H54 (cell line): Measurements from ENCODE around the gene BCL2L15.
A peak's percentile ranks its signal among the peaks of the same experiment; 100 is the strongest.
"Not testable (repeated sequence)": the region's sequence is repeated elsewhere in the genome, so short reads cannot be mapped to it uniquely, and the experiment has no call there.

Source experiments
- DNase-seq: peaks from one replicate; pipeline ENCODE4 v3.0.0; 2011; ENCODE audit warnings: low spot score, mixed read lengths; ENCODE audit not compliant: insufficient read length
- FAIRE-seq: peaks from 3 replicates; lab custom pipeline; 2011; peaks lifted over from hg19 to GRCh38; lab: Jason Lieb, UNC
- POLR2A ChIP-seq: IDR thresholded peaks from 2 replicates; pipeline ENCODE4 v1.6.1; 2011; ENCODE audit warnings: low read depth, mild to moderate bottlenecking, low read length

Gene BCL2L15

GRCh38 chr1:113868387-113869083, 18.8 kb downstream of the BCL2L15 start:
- peak; percentile 23 for FAIRE-seq
- no peak for DNase-seq
- TF ChIP-seq POLR2A, result no peak

GRCh38 chr1:113861641-113862040, 25.7 kb downstream of the BCL2L15 start:
- TF ChIP-seq POLR2A, result no peak
- FAIRE-seq (no peak), DNase-seq (no peak)

DNA sequence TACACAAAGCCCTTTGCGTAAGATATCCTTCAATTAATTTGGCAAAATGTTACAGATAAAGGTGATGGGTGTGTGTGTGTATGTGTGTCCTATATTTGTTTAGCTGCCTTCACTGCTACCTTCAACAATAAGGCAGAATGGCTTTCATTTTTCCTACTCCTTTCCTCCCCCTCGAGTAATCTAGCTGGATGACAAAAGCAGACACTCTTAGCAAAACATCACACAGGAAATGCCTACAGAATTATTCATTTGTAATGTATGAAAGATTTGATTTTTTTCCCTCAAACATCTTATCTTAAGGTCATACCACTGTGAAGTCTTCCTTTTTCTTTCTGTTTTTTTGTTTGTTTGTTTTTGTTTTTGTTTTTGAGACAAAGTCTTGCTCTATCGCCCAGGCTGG, 26.5 kb downstream of the BCL2L15 start:
- FAIRE-seq (peak; percentile 93), DNase-seq (peak; percentile 12)
- TF ChIP-seq POLR2A, result no peak

DNA sequence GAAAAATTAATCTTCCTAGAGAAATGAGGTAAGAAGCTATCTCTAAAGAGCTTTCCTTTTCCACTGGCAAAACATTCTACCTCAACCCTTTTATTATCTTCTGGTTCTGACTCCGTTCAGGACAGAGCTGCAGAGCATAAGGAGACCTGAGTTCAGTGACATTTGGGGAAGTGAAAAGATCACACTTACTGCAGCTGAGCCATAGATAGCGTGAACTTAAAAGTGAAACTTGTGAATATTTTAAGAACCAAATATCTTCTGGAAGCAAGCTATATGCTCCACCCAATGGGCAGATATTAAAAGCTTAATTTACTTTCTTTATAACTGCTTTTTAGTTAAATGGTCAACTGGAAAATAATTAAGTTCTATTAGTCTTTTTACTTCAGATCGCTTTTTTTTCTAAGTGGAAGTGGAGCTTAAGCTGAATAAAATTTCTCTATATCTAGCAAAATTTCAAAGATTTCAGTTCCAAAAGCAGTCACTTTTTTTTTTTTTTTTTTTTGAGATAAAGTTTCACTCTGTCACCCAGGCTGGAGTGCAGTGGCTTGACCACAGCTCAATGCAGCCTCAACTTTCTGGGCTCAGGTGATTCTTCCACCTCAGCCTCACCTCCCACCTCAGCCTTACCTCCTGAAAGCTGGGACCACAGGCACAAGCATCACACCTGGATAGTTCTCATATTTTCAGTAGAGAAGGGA, 27.8 kb downstream of the BCL2L15 start:
- no peak for TF ChIP-seq POLR2A
- DNase-seq (no peak), FAIRE-seq (no peak)

DNA sequence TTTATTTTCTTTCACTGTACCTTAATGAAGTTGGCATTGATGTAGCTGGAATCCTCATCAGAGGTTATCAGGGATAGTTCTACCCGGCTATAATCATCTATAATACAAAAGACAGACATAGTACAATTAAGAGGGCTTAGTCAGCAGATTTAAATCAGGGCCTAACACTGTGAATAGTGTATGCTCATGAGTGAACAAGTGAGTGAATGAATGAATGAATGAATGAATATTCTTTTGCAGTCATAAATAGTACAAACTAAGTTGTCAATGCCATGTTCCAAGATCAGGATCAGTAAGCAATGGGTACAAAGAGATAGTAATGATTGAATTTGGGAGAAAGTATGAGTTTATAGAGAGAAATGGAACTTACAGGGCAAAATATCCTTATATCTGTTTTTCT, 28.4 kb downstream of the BCL2L15 start:
- TF ChIP-seq POLR2A, result no peak
- no peak for FAIRE-seq
- no peak for DNase-seq

DNA sequence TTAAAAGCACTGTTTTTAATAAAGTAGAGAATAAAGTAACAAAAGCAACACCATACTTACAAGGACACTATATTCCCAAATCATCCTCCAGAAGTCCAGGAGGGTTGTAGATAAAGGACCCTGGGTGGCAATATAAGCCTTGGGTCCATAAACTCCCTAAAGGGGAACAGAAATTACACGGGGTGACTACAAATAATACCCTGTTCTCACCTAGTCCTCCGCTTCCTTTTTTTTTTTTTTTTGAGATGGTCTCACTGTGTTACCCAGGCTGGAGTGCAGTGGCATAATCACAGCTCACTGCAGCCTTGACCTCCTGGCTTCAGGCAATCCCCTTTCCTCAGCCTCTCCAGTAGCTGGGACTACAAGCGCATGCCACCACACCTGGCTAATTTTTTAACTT, 29.0 kb downstream of the BCL2L15 start:
- DNase-seq (no peak), FAIRE-seq (no peak)
- TF ChIP-seq POLR2A, result no peak

DNA sequence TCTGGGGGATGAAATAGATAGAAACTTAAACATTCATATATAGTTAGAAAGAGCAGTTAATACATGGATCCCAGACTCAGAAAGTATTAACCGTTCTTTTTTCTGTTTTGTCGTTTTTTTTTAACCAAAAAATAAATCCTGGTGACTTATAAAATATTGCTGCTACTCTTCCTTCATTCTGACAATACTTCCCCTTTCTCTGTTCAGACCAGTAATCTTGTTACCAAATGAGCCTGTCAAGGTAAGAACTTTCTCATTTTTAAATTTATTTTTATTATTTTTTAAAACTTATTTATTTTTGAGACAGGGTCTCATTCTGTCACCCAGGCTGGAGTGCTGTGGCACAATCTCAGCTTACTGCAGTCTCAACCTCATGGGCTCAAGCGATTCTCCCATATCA, 29.6 kb downstream of the BCL2L15 start:
- DNase-seq, result no peak
- no peak for FAIRE-seq

GRCh38 chr1:113856401-113856790, 31.0 kb downstream of the BCL2L15 start:
- DNase-seq, result no peak
- FAIRE-seq, result peak; percentile 27
- TF ChIP-seq POLR2A, result no peak

More for the DNA sequence above, 29.6 kb downstream of the BCL2L15 start:
- TF ChIP-seq POLR2A, result no peak

DNA sequence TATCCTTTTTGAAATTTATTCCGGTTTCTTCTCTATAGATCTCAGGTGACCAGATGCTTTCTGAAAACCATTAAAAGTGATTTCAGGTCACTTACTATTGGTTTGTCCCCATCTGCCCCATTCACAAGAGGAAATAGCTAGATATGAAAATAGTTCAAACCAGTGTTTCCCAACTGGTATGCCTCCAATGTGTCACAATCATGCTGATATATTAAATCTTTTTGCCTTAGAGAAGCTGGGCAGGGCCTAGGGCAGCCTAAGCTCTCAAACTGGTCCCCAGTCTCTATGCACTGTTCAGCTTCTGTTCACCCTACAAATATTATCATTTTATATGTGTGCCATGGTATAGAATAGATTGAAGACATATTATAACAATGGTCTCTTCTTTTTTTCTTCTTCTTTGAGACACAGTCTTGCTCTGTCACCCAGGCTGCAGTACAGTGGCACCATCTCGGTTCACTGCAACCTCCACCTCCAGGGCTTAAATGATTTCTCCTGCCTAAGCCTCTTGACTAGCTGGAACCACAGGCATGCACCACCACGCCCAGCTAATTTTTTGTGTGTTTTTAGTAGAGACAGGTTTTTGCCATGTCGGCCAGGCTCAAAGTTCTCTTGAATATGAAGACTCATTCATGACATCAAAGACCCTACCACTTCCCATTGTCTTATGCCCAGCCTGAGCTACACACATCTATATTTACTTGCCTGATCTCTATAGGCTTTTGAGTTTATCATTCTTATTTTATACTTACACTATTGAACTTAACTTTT, 31.6 kb downstream of the BCL2L15 start:
- no peak for TF ChIP-seq POLR2A
- FAIRE-seq (no peak), DNase-seq (no peak)

- no peak for DNase-seq
- TF ChIP-seq POLR2A, result no peak
- no peak for FAIRE-seq
Observed at GRCh38 chr1:113854234-113854633, 33.1 kb downstream of the BCL2L15 start.

- not testable (repeated sequence) for DNase-seq, FAIRE-seq
Observed at GRCh38 chr1:113852694-113853093, 34.7 kb downstream of the BCL2L15 start.

DNA sequence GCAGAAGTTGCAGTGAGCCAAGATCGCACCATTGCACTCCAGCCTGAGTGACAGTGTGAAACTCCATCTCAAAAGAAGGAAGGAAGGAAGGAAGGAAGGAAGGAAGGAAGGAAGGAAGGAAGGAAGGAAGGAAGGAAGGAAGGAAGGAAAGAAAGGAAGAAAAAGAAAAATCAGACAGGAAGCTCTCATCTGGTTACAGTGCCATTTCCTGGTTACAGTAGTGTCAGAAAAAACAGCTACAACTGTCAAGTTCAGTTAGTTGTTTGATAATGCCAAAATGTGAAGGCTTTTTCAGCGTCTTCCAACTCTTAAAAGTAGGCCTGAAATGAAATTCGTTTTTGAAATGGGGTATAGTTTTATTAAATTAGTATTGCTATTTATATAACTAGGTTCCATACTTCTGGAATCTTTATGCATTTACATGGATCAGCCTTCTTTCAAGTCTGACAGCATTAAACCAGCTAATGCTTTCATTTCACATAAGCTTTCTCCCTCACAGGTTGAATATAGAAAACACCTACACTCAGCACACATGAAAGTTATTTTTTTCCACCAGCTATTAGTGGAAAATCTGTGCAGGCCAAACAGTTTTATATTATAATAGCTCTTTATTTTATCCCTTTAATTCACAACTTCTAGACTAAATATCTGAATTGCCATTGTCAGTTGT, 37.1 kb downstream of the BCL2L15 start:
- no peak for FAIRE-seq
- no peak for DNase-seq
- TF ChIP-seq POLR2A, result no peak

DNA sequence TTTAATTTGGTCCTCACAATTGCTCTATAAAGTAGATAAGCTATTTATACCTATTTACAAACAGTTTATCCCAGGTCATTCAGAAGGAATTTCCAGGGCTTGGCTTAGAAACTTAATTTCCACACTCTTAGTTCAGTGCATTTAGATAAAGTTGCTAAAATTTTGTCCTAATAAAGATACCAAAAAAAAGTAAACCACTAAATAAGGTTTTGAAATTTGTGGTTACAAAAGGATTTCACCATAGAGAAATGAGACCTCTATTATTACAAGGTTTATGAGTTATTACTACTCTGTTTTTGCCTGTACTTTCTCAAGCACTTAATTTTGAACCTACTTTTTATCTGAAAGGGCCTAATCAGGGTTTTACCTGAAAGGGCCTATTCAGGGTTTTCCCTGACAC, 38.3 kb downstream of the BCL2L15 start:
- DNase-seq (no peak), FAIRE-seq (no peak)
- no peak for TF ChIP-seq POLR2A
